Ovary (tissue), 9 donors: ENCODE data around the gene RPN1. TPM values are rescaled to one million over a fixed set of nuclear protein-coding genes. Genes with fewer than 3 reads are reported as not detected.
"Not testable (repeated sequence)": the region's sequence is repeated elsewhere in the genome, so short reads cannot be mapped to it uniquely, and the experiment has no call there.

Source experiments
- DNase-seq, 5 donors: peaks; one replicate each; pipeline ENCODE4 v3.0.0-alpha.2; 2019 to 2020
- H3K27ac ChIP-seq, 2 donors: fragments of 200-600 bp; one replicate each; pipeline versions ENCODE4 v1.5.1 to v1.8.0; 2019 to 2022
- H3K27me3 ChIP-seq: fragments of 200-600 bp; one replicate; pipeline ENCODE4 v1.8.0; 2022
- H3K36me3 ChIP-seq: fragments of 200-600 bp; sonication (generic); one replicate; pipeline ENCODE4 v1.5.1; 2019
- H3K4me1 ChIP-seq: one replicate; pipeline ENCODE4 v1.8.1; 2013; ENCODE audit warnings: mild to moderate bottlenecking, moderate library complexity; ENCODE audit not compliant: insufficient read depth
- H3K4me3 ChIP-seq: fragments of 200-600 bp; sonication (generic); one replicate; pipeline ENCODE4 v1.5.1; 2017
- H3K9me3 ChIP-seq, 2 donors: fragments of 200-600 bp in 1 of 2; sonication (generic) in 1 of 2; one replicate each; pipeline versions ENCODE4 v1.5.1 to v1.8.1; 2013 to 2019; ENCODE audit warnings: mild to moderate bottlenecking in 1 of 2, moderate library complexity in 1 of 2
- CTCF ChIP-seq, 3 donors: fragments of 450-650 bp in 2 of 3; fragments of 200-600 bp in 1 of 3; IDR thresholded peaks; one replicate each; pipeline versions ENCODE4 v1.5.1 to v1.8.0; 2016 to 2022; ENCODE audit warnings: antibody characterized with exemption in 3 of 3, mild to moderate bottlenecking in 1 of 3
- EP300 ChIP-seq: sonication (generic); formaldehyde crosslinking; IDR thresholded peaks from one replicate; pipeline ENCODE4 v1.6.1; 2017; ENCODE audit warnings: antibody characterized with exemption
- POLR2A ChIP-seq: fragments of 450-650 bp; IDR thresholded peaks from one replicate; pipeline ENCODE4 v1.6.1; 2017; ENCODE audit warnings: antibody characterized with exemption, mild to moderate bottlenecking, moderate library complexity
- WGBS, 3 donors: extraction: QIAGEN DNeasy Blood & Tissue Kit in 1 of 3; methylation state at CpG; one replicate each; pipeline versions ENCODE4 v1.1.5 to v1.1.7; 2013 to 2017; 5-methylcytosine and 5-hydroxymethylcytosine counted together
- intact Hi-C, 4 donors: fragments of 100-400 bp; cut with DNase I; formaldehyde crosslinking; loops; one replicate each; pipeline versions ENCODE4 v1.11.0 to v1.15.1; 2022 to 2023
- polyA plus RNA-seq, 2 donors: library from polyadenylated mRNA; stranded (reverse); fragments of 200-250 nt in 1 of 2; fragments of 350-450 nt in 1 of 2; fragmentation: Illumina TruSeq in 1 of 2; extraction: RNeasy Lipid Tissue Mini Kit (QIAGEN cat#74804) in 1 of 2; gene quantifications; one replicate each; pipeline ENCODE4 v1.2.3, GENCODE V29; 2013 to 2014
- total RNA-seq, 7 donors: library from RNA; depleted of rRNA in 2 of 7; stranded (reverse); fragments of >200 nt in 2 of 7; fragmentation: NEBNext Ultra II Directional in 3 of 7; extraction: Animal tissue kit (Norgen Biotek cat#: 25700) in 3 of 7; gene quantifications; one replicate each; pipeline versions ENCODE4 v1.1.0 to v1.2.4, GENCODE V29; 2016 to 2023
- donor health status: DM: no; HTN: no; CAD: no; lungs with moderate emphysema.
- donor health status: DM: no; HTN: no; CAD: no.
- donor health status: Bipolar disorder and iron deficiency.
- donor health status: DM: yes; HTN: yes; CAD: no.
- donor health status: DM: no; HTN: no; CAD: no.
- donor health status: DM: yes; HTN: yes; CAD: no.

Gene RPN1
- total and polyA plus RNA-seq, 9 donors = 119 to 237 (median 134) TPM

GRCh38 chr3:128655531-128655930 is 4.9 kb upstream of the RPN1 start:
- Histone ChIP-seq H3K4me3 (no peak overlapping the region), H3K4me1 (no peaks in the 10 kb centered on the region), H3K36me3 (no peaks in the 10 kb centered on the region), H3K27me3 (no peaks in the 10 kb centered on the region), H3K27ac (no peak overlapping the region), H3K9me3 (no peaks in the 10 kb centered on the region)
- 75 to 78% (median 75%) methylated on average over 3 of the region's 3 CpGs for WGBS, 3 donors
- intact Hi-C loops = no loop called here
- TF ChIP-seq EP300 = no peak
- TF ChIP-seq POLR2A = no peak
- no peak for TF ChIP-seq CTCF (IDR thresholded peaks at IDR 0.05)
- no peak for DNase-seq

GRCh38 chr3:128653993-128654805 is 3.6 kb upstream of the RPN1 start:
- DNase-seq, H3K4me3 ChIP-seq, H3K4me1 ChIP-seq, H3K36me3 ChIP-seq, intact Hi-C loops, H3K9me3 ChIP-seq, H3K27me3 ChIP-seq, H3K27ac ChIP-seq: not testable (repeated sequence)
- 62 to 76% (median 65%) methylated on average over 24 of the region's 24 CpGs for WGBS, 3 donors

DNA sequence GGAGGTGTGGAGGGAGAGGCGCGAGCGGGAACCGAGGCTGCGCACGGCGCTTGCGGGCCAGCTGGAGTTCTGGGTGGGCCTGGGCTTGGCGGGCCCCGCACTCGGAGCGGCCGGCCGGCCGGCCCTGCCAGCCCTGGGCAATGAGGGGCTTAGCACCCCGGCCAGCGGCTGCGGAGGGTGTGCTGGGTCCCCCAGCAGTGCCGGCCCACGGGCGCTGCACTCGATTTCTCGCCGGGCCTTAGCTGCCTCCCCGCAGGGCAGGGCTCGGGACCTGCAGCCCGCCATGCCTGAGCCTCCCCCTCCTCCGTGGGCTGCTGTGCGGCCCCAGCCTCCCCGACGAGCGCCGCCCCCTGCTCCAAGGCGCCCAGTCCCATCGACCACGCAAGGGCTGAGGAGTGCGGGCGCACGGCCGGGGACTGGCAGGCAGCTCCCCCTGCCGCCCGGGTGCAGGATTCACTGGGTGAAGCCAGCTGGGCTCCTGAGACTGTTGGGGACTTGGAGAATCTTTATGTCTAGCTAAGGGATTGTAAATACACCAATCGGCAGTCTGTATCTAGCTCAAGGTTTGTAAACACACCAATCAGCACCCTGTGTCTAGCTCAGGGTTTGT is 2.9 kb upstream of the RPN1 start:
- H3K27ac ChIP-seq, H3K4me1 ChIP-seq, DNase-seq, H3K4me3 ChIP-seq, intact Hi-C loops, H3K36me3 ChIP-seq, H3K27me3 ChIP-seq, H3K9me3 ChIP-seq: not testable (repeated sequence)
- 56 to 78% (median 56%) methylated on average over 38 to 43 of the region's 43 CpGs for WGBS, 3 donors

GRCh38 chr3:128648940-128649663 is 1.5 kb downstream of the RPN1 start:
- 15 to 21% (median 17%) methylated on average over 8 of the region's 8 CpGs for WGBS, 3 donors
- DNase-seq = no peak
- Histone ChIP-seq H3K9me3 (no peaks in the 10 kb centered on the region), H3K36me3 (no peaks in the 10 kb centered on the region), H3K4me3 (peak overlapping the region; percentile 79), H3K27ac (no peak overlapping the region), H3K27me3 (no peaks in the 10 kb centered on the region), H3K4me1 (peaks cover 2% of the 10 kb centered on the region)
- intact Hi-C loops = no loop called here
- TF ChIP-seq POLR2A = no peak
- TF ChIP-seq CTCF (IDR thresholded peaks at IDR 0.05) = no peak

- intact Hi-C loops = no loop called here
- Histone ChIP-seq H3K27ac (no peak overlapping the region), H3K9me3 (no peaks in the 10 kb centered on the region), H3K27me3 (no peaks in the 10 kb centered on the region), H3K4me1 (peaks cover 2% of the 10 kb centered on the region), H3K36me3 (no peaks in the 10 kb centered on the region), H3K4me3 (no peak overlapping the region)
- 60 to 62% (median 61%) methylated on average over 4 of the region's 4 CpGs for WGBS, 3 donors
- DNase-seq = no peak
- TF ChIP-seq CTCF (IDR thresholded peaks at IDR 0.05) = no peak
- no peak for TF ChIP-seq EP300
- TF ChIP-seq POLR2A = no peak
Observed at GRCh38 chr3:128648402-128648801, 2.2 kb downstream of the RPN1 start.
